Stromal cell of bone marrow (primary cell): ENCODE results near the gene HPCAL1.
"Not testable (repeated sequence)": the region's sequence is repeated elsewhere in the genome, so short reads cannot be mapped to it uniquely, and the experiment has no call there.

Source experiments
- DNase-seq: peaks from one replicate; pipeline ENCODE4 v3.0.0-alpha.2; 2012; ENCODE audit warnings: low read depth

Gene HPCAL1

GRCh38 chr2:10302479-10303180 is at the start of gene HPCAL1:
TSS of gene HPCAL1 (plus strand) at chr2:10302904. CDS start at chr2:10419758, 116,854 bp downstream.
- peak; percentile 64 for DNase-seq

GRCh38 chr2:10253596-10254372 is 48.9 kb upstream of the HPCAL1 start:
- DNase-seq, result no peak

- no peak for DNase-seq
Observed at GRCh38 chr2:10254373-10255188, 48.1 kb upstream of the HPCAL1 start.

GRCh38 chr2:10255189-10256030 is 47.3 kb upstream of the HPCAL1 start:
- DNase-seq, result no peak

- no peak for DNase-seq
Observed at GRCh38 chr2:10256031-10256514, 46.6 kb upstream of the HPCAL1 start.

GRCh38 chr2:10256515-10257031 is 46.1 kb upstream of the HPCAL1 start:
- DNase-seq, result no peak

GRCh38 chr2:10257036-10257435 is 45.7 kb upstream of the HPCAL1 start:
- no peak for DNase-seq

- no peak for DNase-seq
Observed at GRCh38 chr2:10257500-10258147, 45.1 kb upstream of the HPCAL1 start.

GRCh38 chr2:10258326-10258725 is 44.4 kb upstream of the HPCAL1 start:
- DNase-seq, result no peak

- DNase-seq, result no peak
Observed at GRCh38 chr2:10258726-10259125, 44.0 kb upstream of the HPCAL1 start.

- no peak for DNase-seq
Observed at GRCh38 chr2:10260130-10260529, 42.6 kb upstream of the HPCAL1 start.

GRCh38 chr2:10263526-10263925 is 39.2 kb upstream of the HPCAL1 start:
- DNase-seq, result not testable (repeated sequence)

GRCh38 chr2:10264506-10265328 is 38.0 kb upstream of the HPCAL1 start:
- DNase-seq, result no peak

GRCh38 chr2:10265329-10266132 is 37.2 kb upstream of the HPCAL1 start:
- no peak for DNase-seq

GRCh38 chr2:10266133-10266620 is 36.5 kb upstream of the HPCAL1 start:
- peak; percentile 48 for DNase-seq

GRCh38 chr2:10267036-10267435 is 35.7 kb upstream of the HPCAL1 start:
- DNase-seq, result no peak

GRCh38 chr2:10267551-10268465 is 34.9 kb upstream of the HPCAL1 start:
- no peak for DNase-seq

GRCh38 chr2:10269291-10269690 is 33.4 kb upstream of the HPCAL1 start:
- no peak for DNase-seq
